HG03060 (cell line): ENCODE data around the gene SOX4.

ENCODE experiments used
- ATAC-seq: cut with Tn5 transposase; IDR thresholded peaks from one replicate; pipeline ENCODE4 v1.9.1; 2021; ENCODE audit warnings: low read depth, moderate number of reproducible peaks; ENCODE audit not compliant: unreplicated experiment

SOX4 gene

DNA sequence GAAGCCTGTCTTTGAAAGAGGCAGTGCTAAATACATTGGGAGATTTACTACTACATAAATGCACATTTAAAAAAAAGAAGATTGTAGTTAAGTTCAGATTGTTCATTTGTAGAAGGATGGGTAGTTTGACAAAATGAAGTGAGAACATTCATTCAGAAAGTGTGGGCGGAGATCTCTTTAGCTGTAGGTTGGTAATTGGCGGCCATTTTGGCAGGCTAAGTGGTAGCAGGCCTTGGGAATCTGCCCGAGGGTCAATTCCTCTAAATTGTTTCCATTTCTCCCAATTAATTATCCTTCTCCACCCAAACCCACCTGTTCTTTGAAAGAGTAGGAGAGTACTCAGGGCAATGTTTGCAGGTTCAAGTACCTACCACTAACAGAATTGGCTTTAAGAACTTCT is 17.9 kb downstream of the SOX4 start:
- ATAC-seq = no peak

DNA sequence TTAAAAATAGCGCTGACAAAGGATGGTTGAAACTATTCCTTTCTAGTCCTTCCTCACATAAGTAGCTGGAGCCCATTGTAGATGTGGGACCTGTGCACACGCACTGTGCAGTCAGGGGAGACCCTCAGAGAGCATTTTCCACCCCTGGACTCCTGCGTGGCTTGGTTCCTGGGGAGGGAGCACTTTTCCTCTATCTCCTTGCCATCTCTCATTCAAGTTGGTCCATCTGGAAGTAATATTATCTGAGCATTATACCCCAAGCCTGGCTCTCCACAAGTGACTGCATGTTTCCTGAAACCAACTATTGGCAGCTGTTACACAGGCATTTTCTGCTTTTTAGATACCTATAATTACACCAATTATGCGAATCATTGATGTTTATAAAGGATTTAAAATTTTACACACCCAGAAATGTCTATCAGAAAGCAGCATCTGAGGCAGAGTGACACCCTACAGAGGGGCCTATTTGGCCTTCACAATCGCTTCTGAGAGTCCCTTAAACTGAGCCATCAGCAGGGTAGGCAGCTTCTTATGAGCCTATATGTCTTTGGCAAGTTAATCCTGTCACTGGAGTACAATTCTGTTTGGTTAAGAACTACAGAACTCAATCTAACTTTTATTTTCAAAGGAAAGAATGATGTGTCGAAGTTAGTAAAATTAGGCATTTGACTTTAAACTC is 18.7 kb downstream of the SOX4 start:
- no peak for ATAC-seq

DNA sequence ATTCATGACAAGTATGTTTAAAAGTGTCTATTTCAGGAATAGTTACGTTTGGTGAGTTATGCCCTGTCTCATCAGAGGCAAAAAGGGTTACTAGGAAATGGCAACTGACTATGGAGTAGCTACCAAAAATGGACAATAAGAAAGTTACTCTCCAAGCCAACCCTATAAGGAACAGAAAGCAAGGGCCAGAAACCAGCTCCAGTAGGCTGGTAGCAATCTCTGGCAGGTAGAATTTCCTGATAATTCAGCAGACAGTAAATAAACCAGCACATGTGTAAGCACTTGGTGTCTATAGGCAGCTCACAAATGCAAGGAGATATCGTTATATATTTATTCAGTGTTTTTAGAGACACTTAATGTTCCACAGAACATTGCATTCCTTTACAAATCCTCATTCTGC is 20.3 kb downstream of the SOX4 start:
- no peak for ATAC-seq

DNA sequence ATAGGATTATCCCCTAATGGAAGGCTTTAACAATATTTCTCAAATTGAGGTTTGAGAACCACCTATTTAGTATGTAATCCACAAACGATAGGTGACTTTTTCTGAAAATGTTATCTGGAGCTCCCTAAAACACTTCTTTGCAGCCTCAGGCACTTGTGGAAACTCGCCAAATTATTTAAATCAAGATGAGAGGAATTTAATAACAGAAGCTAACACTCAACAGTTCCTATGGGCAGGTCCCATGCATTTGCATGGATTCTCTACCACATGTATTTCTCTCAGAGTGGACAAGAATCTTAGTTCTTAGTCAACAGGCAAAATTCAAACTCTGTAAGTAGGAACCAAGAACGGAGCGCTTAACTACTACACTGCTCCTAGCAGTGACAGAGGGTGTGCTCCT is 20.7 kb downstream of the SOX4 start:
- no peak for ATAC-seq

DNA sequence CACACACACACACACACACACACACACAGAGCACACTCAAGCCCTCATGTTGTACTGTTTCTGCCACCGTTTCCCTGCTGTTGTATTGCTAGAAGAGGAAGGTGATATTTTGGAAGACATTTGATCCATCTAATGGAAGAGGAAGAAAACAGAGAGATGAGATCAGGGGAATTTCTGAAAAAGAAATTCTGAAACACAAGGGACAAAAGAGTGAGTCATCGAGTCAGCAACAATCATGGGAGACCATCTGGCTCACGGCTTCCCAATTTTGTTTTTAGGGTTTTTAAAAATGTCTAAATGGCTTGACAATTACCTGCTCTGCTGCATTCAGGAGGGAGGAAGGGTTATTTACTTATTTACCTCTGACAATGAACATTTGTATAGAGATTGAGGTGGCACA is 22.0 kb downstream of the SOX4 start:
- no peak for ATAC-seq

DNA sequence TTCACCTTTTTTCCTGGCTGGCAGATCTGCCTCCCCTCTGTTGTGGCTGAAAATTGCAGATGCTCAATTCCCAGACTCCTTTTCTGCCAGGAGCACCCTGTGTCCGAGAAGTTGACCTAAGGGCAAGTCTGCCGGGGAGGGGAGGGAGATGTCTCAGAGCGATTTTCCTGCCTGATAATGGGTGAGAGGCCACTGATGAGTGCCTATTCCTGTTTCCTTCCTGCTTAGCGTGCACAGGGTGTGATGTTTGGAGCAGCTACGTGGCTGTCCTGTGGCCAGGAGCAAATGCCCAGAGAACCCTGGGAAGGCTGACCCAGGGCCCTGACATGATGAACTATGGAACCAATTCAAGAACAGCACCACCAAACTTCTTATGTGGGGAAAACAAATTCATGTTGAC is 22.5 kb downstream of the SOX4 start:
- no peak for ATAC-seq

DNA sequence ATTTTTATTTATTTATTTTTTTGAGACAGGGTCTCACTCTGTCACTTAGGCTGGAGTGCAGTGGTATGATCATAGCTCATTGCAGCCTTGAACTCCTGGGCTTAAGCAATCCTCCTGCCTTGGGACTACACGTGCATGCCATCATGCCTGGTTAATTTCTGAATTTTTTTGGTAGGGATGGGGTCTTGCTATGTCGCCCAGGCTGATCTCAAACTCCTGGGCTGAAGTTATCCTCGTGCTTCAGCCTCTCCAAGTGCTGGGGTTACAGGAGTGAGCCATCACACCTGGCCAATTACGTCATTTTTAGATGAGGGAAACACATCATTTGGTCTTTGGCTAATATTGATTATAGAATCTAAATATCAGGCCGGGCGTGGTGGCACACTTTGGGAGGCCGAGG is 32.1 kb downstream of the SOX4 start:
- no peak for ATAC-seq

DNA sequence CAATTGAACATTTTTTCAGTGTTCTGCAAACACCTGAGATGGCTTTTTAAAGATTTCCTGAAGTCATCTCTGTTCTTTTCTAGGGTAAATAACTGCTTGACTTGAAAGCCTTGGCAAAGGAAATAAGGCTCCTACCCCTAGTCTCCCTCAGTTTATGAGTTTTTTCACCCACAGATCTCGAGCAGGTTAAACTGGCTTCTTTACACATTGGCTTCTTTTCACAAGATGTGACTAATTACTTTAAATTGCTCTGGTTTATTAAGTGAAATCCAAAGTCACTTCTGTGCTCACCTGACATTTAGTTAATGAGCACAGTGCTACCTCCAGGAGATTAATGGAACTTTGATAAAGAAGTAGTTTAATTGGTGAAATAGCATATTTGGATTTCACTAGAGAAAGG is 33.2 kb downstream of the SOX4 start:
- ATAC-seq = no peak

DNA sequence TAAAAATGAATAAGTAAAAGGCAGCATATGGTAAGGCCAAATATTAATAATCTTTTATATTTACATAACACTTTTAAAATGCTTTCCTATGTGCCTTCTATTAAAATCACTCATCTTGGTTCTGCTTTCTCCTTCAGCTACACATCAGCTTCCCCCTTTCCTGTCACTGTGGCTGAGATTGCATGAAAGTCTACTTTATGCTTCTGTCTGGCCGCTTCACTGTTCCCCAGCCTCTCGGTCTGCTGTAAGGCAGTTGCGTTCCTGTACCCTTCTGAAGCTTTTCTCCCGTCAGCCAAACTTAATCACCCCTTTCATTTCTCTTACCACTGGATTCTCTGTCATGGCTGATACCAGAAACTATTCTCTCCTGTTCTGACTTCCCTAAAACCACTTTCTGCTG is 34.6 kb downstream of the SOX4 start:
- no peak for ATAC-seq

DNA sequence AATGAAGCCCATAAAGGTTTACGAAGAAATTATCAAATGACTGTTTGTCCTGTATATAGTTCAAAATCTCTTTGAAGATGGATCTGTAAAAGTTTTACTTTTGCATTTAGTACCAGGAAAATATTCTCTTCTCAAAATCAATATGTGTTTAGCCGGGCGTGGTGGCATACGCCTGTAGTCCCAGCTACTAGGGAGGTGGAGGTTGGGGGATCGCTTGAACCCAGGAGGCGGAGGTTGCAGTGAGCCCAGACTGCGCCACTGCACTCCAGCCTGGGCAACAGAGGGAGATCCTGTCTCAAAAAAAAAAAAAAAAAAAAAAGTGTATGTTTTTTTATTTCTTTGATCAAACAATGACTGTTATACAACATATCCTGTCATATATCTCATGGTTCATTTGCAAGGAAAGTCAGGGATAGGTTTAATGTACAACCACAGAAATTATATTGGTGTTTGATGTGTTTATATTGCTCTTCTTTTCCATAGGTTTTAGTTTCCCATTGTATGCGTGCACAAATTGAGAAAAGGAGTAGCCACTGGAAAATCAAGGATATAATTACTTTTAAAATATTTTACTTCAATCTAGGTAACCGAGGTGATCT is 40.1 kb downstream of the SOX4 start:
- no peak for ATAC-seq

DNA sequence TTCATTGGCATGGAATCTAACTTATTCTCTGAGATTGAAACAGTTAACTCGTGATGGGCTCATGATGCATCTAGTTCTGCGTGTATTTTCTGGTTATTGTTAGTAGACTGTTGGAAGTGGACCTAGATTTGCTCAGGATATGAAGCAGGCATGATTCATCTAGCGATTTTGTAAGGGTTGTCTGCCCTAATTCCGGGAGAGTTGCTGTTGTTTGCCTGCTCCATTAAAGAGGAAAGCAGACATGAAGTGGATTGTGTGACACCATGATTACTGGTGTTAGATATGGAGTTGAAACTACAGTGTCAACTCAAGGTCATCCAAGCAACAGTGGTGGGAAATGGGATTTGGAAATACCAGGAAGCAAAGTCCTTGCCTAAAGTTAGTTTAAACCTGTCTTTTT is 41.0 kb downstream of the SOX4 start:
- ATAC-seq = no peak

DNA sequence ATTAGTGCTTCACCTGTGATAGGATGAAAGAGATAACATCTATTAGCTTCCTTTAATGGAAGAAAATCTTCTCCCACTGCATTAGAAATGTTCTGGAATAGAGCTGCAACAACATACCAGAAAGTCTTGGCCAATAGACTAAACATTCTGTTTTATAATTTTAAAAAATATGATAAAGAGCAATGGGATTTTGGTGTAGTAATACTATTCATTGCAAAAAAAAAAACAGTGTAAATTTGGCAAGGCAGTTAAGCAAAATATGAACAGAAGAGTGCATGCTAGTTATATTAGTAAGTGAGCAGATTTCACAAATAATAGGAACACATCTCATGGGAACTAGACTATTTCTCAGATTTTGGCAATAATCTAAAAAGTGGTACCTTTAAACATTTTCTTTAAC is 43.3 kb downstream of the SOX4 start:
- ATAC-seq = no peak

DNA sequence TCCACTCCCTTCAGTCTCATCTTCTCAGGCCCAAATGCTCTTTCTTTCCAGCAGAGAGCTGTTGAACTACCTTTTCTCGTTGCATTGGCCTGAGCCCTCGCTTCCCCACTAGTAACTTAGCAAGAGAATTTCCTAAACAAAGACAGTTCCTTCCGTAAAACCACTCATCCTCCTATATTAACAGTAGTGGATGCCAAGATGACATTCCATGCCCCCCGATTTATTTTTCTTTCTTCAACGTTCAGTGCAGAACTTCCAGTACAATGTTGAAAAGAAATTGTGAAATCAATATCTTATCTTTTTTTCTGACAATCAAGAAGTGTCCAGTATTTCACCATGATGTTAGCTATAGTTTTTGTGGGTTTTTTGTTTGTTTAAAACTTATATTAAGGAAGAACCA is 45.8 kb downstream of the SOX4 start:
- ATAC-seq = no peak
